HCT116 (cell line): ENCODE measurements around the gene TNFSF10. TPM values are rescaled to one million over a fixed set of nuclear protein-coding genes. Genes with fewer than 3 reads are reported as not detected.

ENCODE experiments used
- ATAC-seq: fragments of 200-7000 bp; cut with Tn5 transposase; 2 replicates; pipeline ENCODE4 v1.9.1; 2020; ENCODE audit warnings: mild to moderate bottlenecking, moderate library complexity
- BruUV-seq: library from RNA; stranded (reverse); fragments of 400-500 nt; replicated peaks from 2 replicates; lab custom pipeline; 2021; lab: Mats Ljungman, UMichigan
- CTCF ChIA-PET: fragments of 300-600 bp; sonication (Branson Sonifier 250); formaldehyde crosslinking; loops from one replicate; lab custom pipeline; 2021; ENCODE audit warnings: antibody characterized with exemption; lab: Charles Lee
- POLR2A ChIA-PET: fragments of 300-600, 350-600 bp; sonication (Branson Sonifier 250); formaldehyde crosslinking; loops from one replicate; lab custom pipeline; 2021; ENCODE audit warnings: antibody characterized with exemption; lab: Charles Lee
- RAD21 ChIA-PET, 2 experiments: fragments of 300-600 bp; sonication (Branson Sonifier 250); formaldehyde crosslinking; loops; one replicate each; lab custom pipeline; 2023; ENCODE audit warnings: low total read pairs in 2 of 2; ENCODE audit not compliant: uncharacterized antibody in 2 of 2, unreplicated experiment in 2 of 2, low non-redundant PET in 1 of 2; lab: Charles Lee
- DNase-seq: peaks from one replicate; pipeline ENCODE4 v3.0.0-alpha.2; 2010; ENCODE audit warnings: low read depth, low spot score
- H2AFZ ChIP-seq: fragments of 200-600 bp; shearing (Covaris generic), sonication (generic); 2 replicates; pipeline ENCODE4 v1.6.1; 2017; ENCODE audit warnings: low read depth, mixed run types, mixed read lengths, antibody characterized with exemption, low read length; ENCODE audit not compliant: poor library complexity, severe bottlenecking
- H3K27ac ChIP-seq: 2 replicates; pipeline ENCODE4 v1.5.1; 2012; ENCODE audit warnings: low read depth, low read length
- H3K27me3 ChIP-seq: fragments of 200-600 bp; sonication (generic); 2 replicates; pipeline ENCODE4 v1.6.1; 2016; ENCODE audit warnings: mixed run types, low read length, mixed read lengths; ENCODE audit not compliant: insufficient read depth
- H3K36me3 ChIP-seq, 2 experiments: fragments of 200-500 bp in 1 of 2; fragments of 200-600 bp in 1 of 2; sonication (Bioruptor generic) in 1 of 2; sonication (generic) in 1 of 2; 2 replicates each; pipeline versions ENCODE4 v1.5.1 to v1.6.1; 2014 to 2016; ENCODE audit warnings: low read length in 2 of 2, inconsistent platforms in 1 of 2, mixed read lengths in 1 of 2, mixed run types in 1 of 2; ENCODE audit not compliant: insufficient read depth in 2 of 2, control insufficient read depth in 1 of 2
- H3K4me1 ChIP-seq, 2 experiments: fragments of 200-600 bp in 1 of 2; sonication (generic) in 1 of 2; 2 replicates each; pipeline versions ENCODE4 v1.5.1 to v1.6.1; 2012 to 2017; ENCODE audit warnings: low read length in 2 of 2, inconsistent platforms in 1 of 2, mild to moderate bottlenecking in 1 of 2, mixed read lengths in 1 of 2, mixed run types in 1 of 2, moderate library complexity in 1 of 2; ENCODE audit not compliant: insufficient read depth in 2 of 2, control insufficient read depth in 1 of 2
- H3K4me2 ChIP-seq: fragments of 200-600 bp; sonication (generic); 2 replicates; pipeline ENCODE4 v1.6.1; 2017; ENCODE audit warnings: mixed run types, low read length, mixed read lengths
- H3K4me3 ChIP-seq, 2 experiments: fragments of 200-600 bp in 1 of 2; sonication (generic) in 1 of 2; replicated peaks in 1 of 2; 2 replicates each; pipeline ENCODE4 v1.5.1; 2011 to 2016; ENCODE audit warnings: low read length in 2 of 2, control low read depth in 1 of 2, low read depth in 1 of 2, mild to moderate bottlenecking in 1 of 2, mixed read lengths in 1 of 2, mixed run types in 1 of 2
- H3K79me2 ChIP-seq: fragments of 200-600 bp; sonication (generic); 2 replicates; pipeline ENCODE4 v1.6.1; 2017; ENCODE audit warnings: mild to moderate bottlenecking, mixed run types, low read length, moderate library complexity, mixed read lengths; ENCODE audit not compliant: insufficient read depth
- H3K9ac ChIP-seq: fragments of 200-600 bp; sonication (generic); 2 replicates; pipeline ENCODE4 v1.6.1; 2016; ENCODE audit warnings: low read length, mixed read lengths
- H3K9me2 ChIP-seq: fragments of 200-600 bp; sonication (generic), shearing (Covaris generic); 2 replicates; pipeline ENCODE4 v1.6.1; 2017; ENCODE audit warnings: mixed run types, mild to moderate bottlenecking, moderate library complexity; ENCODE audit not compliant: insufficient read depth
- H3K9me3 ChIP-seq, 2 experiments: fragments of 200-500 bp in 1 of 2; fragments of 200-600 bp in 1 of 2; sonication (Bioruptor generic) in 1 of 2; sonication (generic) in 1 of 2; 2 replicates each; pipeline ENCODE4 v1.6.1; 2014 to 2017; ENCODE audit warnings: low read length in 2 of 2, mixed read lengths in 2 of 2, inconsistent platforms in 1 of 2, low read depth in 1 of 2, mild to moderate bottlenecking in 1 of 2, mixed run types in 1 of 2, moderate library complexity in 1 of 2; ENCODE audit not compliant: control insufficient read depth in 1 of 2, insufficient read depth in 1 of 2
- H4K20me1 ChIP-seq: fragments of 200-600 bp; sonication (generic), shearing (Covaris generic); 2 replicates; pipeline ENCODE4 v1.6.1; 2017; ENCODE audit warnings: mixed run types, mild to moderate bottlenecking, moderate library complexity; ENCODE audit not compliant: insufficient read depth
- ATF3 ChIP-seq: IDR thresholded peaks from 2 replicates; pipeline ENCODE4 v1.6.1; 2012
- CEBPB ChIP-seq: IDR thresholded peaks from 2 replicates; pipeline ENCODE4 v1.6.1; 2012; ENCODE audit warnings: low read depth
- EGR1 ChIP-seq: IDR thresholded peaks from 2 replicates; pipeline ENCODE4 v1.6.1; 2012; ENCODE audit warnings: low read depth
- ELF1 ChIP-seq: IDR thresholded peaks from 2 replicates; pipeline ENCODE4 v1.6.1; 2012; ENCODE audit warnings: low read depth, borderline replicate concordance
- EZH2 ChIP-seq: fragments of 200-600 bp; sonication (generic); IDR thresholded peaks from 2 replicates; pipeline ENCODE4 v1.6.1; 2017; ENCODE audit warnings: antibody characterized with exemption, mixed run types
- FOSL1 ChIP-seq: IDR thresholded peaks from 2 replicates; pipeline ENCODE4 v1.6.1; 2012; ENCODE audit warnings: low read depth
- JUND ChIP-seq: IDR thresholded peaks from 2 replicates; pipeline ENCODE4 v1.6.1; 2012
- RAD21 ChIP-seq: IDR thresholded peaks from 2 replicates; pipeline ENCODE4 v1.6.1; 2012; ENCODE audit warnings: low read depth, mild to moderate bottlenecking
- SIN3A ChIP-seq: IDR thresholded peaks from 2 replicates; pipeline ENCODE4 v1.6.1; 2012; ENCODE audit warnings: low read depth
- SP1 ChIP-seq: IDR thresholded peaks from 2 replicates; pipeline ENCODE4 v1.6.1; 2012; ENCODE audit warnings: low read depth
- SRF ChIP-seq: IDR thresholded peaks from 2 replicates; pipeline ENCODE4 v1.6.1; 2012; ENCODE audit warnings: low read depth
- TCF7L2 ChIP-seq: IDR thresholded peaks from 2 replicates; pipeline ENCODE4 v1.7.0; 2011; ENCODE audit warnings: borderline replicate concordance, inconsistent platforms; ENCODE audit not compliant: insufficient read depth, insufficient read length; ENCODE audit errors: extremely low read depth
- ZFX ChIP-seq: fragments of 450-650 bp; IDR thresholded peaks from 2 replicates; pipeline ENCODE4 v1.6.1; 2017
- intact Hi-C: fragments of 100-400 bp; cut with micrococcal nuclease; formaldehyde crosslinking; loops from 2 replicates; pipeline ENCODE4 v1.10.0; 2022
- total RNA-seq: library from RNA; stranded (reverse); gene quantifications from one replicate; pipeline ENCODE4 v1.2.1, GENCODE V29; 2021; ENCODE audit not compliant: unreplicated experiment
- TF ChIP-seq, protein P1 (sequence below): IDR thresholded peaks from 2 replicates; pipeline ENCODE4 v1.6.1; 2011; ENCODE audit warnings: mild to moderate bottlenecking, low read length, moderate library complexity; ENCODE audit not compliant: insufficient replicate concordance; ENCODE audit errors: extremely low read depth
- TF ChIP-seq, protein P2 (sequence below): IDR thresholded peaks from 2 replicates; pipeline ENCODE4 v1.6.1; 2012; ENCODE audit warnings: low read depth

TNFSF10 gene
- total RNA-seq, 1 experiment from 2014 or later = 0.20 TPM

GRCh38 chr3:172520301-172520831 is 2.9 kb downstream of the TNFSF10 start:
- H3K4me1 ChIP-seq = peaks cover 0 to 11% of the 10 kb centered on the region in 2 experiments; a peak in 1 of 4 replicates
- H4K20me1 ChIP-seq = no peaks in the 10 kb centered on the region
- POLR2A ChIA-PET = no interaction called here
- RAD21 ChIA-PET = no interaction called here
- H3K4me2 ChIP-seq = no peak overlapping the region
- CTCF ChIA-PET = no interaction called here
- no peak for ATAC-seq
- no peaks in the 10 kb centered on the region for H3K79me2 ChIP-seq
- H3K36me3 ChIP-seq = no peaks in the 10 kb centered on the region
- no peak overlapping the region for H3K9ac ChIP-seq
- no peak overlapping the region for H3K27ac ChIP-seq
- intact Hi-C loops = no loop called here
- H3K9me3 ChIP-seq = no peaks in the 10 kb centered on the region
- no peaks in the 10 kb centered on the region for H3K9me2 ChIP-seq
- no peaks in the 10 kb centered on the region for H3K27me3 ChIP-seq
- no TSS peak for BruUV-seq
- DNase-seq = no peak
- no peak overlapping the region for H2AFZ ChIP-seq
- TF ChIP-seq CEBPB = no peak
- TF ChIP-seq, protein P1, sequence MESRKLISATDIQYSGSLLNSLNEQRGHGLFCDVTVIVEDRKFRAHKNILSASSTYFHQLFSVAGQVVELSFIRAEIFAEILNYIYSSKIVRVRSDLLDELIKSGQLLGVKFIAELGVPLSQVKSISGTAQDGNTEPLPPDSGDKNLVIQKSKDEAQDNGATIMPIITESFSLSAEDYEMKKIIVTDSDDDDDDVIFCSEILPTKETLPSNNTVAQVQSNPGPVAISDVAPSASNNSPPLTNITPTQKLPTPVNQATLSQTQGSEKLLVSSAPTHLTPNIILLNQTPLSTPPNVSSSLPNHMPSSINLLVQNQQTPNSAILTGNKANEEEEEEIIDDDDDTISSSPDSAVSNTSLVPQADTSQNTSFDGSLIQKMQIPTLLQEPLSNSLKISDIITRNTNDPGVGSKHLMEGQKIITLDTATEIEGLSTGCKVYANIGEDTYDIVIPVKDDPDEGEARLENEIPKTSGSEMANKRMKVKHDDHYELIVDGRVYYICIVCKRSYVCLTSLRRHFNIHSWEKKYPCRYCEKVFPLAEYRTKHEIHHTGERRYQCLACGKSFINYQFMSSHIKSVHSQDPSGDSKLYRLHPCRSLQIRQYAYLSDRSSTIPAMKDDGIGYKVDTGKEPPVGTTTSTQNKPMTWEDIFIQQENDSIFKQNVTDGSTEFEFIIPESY = no peak
- TF ChIP-seq ZFX = no peak
- no peak for TF ChIP-seq JUND
- TF ChIP-seq RAD21 = no peak
- no peak for TF ChIP-seq ELF1
- TF ChIP-seq SIN3A = no peak
- TF ChIP-seq TCF7L2 = no peak
- no peak for TF ChIP-seq SRF
- TF ChIP-seq, protein P2, sequence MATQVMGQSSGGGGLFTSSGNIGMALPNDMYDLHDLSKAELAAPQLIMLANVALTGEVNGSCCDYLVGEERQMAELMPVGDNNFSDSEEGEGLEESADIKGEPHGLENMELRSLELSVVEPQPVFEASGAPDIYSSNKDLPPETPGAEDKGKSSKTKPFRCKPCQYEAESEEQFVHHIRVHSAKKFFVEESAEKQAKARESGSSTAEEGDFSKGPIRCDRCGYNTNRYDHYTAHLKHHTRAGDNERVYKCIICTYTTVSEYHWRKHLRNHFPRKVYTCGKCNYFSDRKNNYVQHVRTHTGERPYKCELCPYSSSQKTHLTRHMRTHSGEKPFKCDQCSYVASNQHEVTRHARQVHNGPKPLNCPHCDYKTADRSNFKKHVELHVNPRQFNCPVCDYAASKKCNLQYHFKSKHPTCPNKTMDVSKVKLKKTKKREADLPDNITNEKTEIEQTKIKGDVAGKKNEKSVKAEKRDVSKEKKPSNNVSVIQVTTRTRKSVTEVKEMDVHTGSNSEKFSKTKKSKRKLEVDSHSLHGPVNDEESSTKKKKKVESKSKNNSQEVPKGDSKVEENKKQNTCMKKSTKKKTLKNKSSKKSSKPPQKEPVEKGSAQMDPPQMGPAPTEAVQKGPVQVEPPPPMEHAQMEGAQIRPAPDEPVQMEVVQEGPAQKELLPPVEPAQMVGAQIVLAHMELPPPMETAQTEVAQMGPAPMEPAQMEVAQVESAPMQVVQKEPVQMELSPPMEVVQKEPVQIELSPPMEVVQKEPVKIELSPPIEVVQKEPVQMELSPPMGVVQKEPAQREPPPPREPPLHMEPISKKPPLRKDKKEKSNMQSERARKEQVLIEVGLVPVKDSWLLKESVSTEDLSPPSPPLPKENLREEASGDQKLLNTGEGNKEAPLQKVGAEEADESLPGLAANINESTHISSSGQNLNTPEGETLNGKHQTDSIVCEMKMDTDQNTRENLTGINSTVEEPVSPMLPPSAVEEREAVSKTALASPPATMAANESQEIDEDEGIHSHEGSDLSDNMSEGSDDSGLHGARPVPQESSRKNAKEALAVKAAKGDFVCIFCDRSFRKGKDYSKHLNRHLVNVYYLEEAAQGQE = no peak
- TF ChIP-seq SP1 = no peak
- no peak for TF ChIP-seq EGR1
- TF ChIP-seq EZH2 = no peak
- TF ChIP-seq FOSL1 = no peak
- no peak for TF ChIP-seq ATF3
- H3K4me3 ChIP-seq = no peak overlapping the region
